Measurements from ENCODE around the gene SLC2A4.

The SLC2A4 gene

DNA sequence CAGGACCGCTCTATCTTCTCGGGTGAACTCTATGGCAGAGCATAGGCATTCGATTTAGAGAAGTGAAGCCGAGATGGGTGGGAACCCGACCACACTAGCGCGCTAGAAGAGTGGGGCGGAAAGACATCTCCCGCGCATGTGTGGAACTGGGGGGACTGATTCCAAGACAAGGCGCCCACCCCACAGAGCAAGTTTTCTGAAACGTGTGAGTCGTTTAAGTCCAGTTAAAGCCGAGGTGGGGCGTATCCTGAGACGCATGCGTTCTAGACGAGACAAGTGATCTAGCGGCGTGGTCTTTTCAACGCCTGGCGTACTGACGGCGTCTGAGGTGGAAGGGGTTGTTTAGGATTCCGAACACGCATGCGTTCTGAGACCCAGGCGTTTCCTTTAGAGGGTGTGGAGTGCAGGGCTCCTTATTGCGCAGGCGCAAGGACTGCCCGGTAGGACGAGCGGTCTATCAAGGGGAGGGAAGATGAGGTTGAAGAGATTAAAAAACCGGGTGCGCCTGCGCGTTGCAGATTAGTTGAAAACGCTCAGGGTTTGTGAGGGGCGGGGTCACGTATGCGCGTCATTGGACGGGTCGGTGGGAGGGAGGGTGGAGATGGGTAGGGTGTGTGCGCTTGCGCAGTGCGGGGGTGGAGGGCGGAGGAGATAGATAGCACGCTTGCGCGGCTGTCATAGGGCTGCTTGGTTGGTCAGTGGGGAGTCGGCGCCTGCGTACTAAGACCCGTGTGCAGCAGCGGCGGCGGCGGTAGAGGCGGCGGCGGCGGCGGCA, 25.6 kb downstream of the SLC2A4 start, which contains the start of gene EIF5A:
Gene EIF5A (plus strand): TSS at position 718 of the 775 bp plus-strand sequence. CDS start 2,008 bp downstream, outside the sequence.
- DNase-seq (ENCODE audit: low spot score), result peak; percentile 90

DNA sequence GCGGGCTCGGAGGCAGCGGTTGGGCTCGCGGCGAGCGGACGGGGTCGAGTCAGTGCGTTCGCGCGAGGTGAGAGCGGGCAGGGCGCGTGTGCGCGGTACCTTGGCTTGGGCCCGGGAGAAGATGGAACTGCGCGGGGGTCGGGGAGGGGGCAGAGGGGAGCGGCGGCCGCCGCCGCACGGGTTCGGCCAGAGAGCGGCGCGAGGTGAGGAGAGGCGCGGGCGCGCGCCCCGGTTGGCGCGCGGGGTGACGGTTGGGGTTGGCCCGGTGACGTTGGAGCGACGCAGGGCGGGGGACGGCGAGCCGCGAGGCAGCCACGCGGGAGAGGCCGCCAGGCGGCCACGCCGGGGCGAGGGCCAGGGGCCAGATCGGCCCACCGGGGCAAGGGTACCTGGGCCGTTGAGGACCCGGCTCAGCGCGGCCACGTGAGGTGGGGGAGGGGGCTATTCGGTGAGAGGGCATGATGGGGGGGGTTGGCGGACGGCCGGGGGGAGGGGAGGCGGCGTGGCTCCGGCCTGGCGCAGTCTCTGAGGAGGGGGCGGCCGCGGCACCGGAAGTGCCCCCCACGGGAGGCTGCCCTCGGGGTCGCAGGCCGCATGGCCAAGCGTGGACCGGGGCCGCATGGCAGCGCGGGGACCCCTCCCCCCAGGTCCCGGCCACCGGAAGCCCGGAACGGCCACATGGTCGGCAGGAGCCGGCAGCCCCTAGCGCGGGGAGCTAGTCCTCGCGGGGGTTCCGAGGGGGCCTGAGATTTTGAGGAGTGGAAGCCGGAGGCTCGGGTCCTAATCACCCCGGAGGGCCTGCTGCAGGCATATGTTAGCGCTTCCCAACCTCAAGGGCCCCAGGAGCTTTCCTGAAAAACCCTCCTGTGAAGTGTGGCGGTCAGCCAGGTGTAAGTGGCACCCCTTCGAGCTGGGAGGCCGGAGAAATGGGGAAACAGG, 26.4 kb downstream of the SLC2A4 start:
- peak; percentile 41 for DNase-seq (ENCODE audit: low spot score)

DNA sequence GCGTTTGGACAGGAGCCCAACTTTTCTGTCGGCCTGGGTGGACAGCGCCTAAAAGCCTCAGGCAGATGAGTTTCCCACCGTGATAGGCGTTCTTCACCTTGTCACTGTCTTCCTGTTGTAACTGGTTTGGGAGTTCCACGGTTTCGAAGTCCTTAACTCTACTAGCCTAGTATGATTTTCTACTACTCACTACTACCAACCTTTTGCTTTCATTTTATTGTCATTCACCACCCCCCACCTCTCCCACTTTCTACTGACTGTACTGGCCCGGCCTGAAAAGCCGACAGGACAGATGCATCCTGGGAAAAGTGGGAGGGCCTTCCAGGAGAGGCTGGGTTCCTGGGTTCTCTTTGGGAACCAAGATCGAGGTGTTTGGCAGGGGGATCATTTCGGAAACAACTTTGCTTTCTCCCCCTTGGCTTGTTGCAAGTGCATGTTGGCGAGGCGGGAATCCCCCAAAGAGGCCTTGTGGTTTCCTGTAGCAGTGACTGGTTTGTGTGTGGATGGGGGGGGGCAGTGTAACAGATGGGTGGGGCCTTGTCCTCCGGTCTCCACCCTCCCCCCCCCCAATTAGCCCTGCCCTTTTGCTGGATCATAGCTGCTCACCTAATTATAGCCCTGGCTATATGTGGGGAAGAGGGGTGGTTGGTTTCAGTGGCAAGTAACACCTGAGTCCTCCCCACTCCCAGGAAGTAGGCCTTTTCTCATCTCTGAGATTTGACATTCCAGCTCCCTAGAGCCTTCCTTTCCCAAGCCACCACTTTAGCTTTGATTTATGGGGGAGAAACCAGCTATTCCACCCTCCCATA, 27.3 kb downstream of the SLC2A4 start:
- DNase-seq (ENCODE audit: low spot score), result peak; percentile 54

DNA sequence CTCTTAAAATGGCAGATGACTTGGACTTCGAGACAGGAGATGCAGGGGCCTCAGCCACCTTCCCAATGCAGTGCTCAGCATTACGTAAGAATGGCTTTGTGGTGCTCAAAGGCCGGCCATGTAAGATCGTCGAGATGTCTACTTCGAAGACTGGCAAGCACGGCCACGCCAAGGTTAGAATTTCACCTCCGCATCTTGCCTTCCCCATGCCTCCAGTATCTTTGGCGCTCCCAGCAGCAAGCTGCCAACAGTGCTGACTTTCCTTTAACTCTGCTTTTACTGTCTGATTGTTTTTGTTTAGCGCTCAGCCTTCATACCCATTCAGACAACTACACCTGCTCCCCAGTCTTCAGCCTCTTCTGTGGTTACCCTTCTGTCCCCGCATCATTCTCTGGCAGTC, 28.1 kb downstream of the SLC2A4 start:
- no peak for DNase-seq (ENCODE audit: low spot score)

DNA sequence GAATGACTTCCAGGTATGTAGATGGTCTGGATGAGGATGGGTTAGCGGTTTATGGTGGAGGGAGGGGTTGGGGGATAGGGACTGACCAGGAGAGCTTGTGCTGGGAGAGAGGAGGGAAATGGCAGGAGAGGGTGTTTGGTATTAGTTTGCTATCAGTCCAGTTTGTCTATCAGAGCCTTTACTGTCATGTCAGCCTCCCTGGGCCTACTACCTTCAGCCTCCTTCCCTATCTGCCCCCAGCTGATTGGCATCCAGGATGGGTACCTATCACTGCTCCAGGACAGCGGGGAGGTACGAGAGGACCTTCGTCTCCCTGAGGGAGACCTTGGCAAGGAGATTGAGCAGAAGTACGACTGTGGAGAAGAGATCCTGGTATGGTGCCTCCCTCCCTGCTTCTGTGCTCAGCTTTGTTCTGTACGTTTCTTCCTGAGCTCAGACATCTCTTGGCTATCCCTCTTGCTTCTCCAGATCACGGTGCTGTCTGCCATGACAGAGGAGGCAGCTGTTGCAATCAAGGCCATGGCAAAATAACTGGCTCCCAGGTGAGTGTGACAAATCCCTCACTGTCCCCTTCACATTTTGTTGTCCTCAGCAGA, 29.7 kb downstream of the SLC2A4 start:
- no peak for DNase-seq (ENCODE audit: low spot score)

DNA sequence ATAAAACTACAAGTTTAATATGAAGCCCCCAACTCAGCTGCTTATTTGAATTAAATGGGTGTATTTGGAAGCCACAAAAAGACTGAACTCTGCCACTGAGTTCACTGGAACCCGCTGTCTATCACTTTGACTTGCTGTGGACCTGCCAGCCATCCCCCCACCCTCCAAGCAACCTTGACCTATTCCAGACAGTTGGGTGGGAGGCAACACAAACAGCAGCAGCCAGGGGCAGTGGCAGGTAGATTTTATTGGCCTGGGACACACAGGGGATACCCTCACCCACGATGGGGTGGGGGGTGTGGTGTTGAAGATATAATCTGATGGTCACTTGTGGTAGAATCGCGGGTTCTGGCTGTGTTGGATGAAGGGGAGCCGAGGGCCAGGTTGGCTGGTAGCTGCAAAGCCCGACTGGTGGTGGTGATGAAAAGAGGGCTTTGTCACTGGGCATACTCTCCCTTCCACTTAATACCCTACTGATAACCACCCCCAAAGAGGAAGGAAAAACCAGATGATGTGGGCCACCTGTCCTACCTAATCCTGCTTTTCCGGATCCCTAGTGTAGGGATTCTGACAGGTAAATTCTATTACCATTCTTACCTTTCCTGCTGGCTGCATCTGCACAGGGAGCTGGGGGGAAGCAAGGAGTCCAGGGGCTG, 31.0 kb downstream of the SLC2A4 start:
- DNase-seq (ENCODE audit: low spot score), result no peak

DNA sequence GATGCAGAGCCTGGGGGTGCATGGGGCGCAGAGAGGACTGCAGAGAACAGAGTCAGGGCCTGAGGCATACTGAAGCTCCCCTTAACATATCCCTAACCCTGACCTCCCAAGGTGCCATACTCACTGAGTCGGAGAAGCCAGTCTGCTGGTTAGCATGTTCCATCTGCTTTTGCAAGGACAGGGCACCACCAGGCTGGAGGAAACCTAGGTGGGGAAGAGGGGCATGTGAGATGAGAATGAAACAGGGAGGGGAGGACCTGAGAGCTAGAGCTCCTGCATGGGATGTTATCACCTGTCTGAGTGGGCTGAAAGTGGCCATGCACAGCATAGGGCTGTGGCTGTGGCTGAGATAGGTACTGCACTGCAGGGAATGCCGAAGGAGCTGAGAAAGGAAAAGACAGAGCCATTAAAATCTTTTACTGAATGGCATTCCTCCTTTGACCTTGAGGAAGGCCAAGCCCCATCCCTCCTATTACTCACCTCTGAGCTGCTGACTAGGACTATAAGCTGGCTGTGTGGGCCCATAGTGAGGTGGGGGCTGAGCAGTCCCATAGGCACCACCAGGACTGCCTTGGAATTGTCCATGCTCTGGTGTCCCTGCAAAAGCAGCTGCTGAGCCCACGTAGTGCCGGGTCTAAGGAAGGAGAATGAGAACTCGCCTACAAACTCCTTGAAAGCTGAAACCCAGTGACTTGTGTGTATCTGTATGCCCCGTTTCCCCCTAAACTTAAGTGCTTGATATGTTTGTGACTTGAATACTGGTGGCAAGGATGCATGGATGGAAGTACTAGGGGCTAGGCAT, 31.8 kb downstream of the SLC2A4 start:
- DNase-seq (ENCODE audit: low spot score), result no peak

DNA sequence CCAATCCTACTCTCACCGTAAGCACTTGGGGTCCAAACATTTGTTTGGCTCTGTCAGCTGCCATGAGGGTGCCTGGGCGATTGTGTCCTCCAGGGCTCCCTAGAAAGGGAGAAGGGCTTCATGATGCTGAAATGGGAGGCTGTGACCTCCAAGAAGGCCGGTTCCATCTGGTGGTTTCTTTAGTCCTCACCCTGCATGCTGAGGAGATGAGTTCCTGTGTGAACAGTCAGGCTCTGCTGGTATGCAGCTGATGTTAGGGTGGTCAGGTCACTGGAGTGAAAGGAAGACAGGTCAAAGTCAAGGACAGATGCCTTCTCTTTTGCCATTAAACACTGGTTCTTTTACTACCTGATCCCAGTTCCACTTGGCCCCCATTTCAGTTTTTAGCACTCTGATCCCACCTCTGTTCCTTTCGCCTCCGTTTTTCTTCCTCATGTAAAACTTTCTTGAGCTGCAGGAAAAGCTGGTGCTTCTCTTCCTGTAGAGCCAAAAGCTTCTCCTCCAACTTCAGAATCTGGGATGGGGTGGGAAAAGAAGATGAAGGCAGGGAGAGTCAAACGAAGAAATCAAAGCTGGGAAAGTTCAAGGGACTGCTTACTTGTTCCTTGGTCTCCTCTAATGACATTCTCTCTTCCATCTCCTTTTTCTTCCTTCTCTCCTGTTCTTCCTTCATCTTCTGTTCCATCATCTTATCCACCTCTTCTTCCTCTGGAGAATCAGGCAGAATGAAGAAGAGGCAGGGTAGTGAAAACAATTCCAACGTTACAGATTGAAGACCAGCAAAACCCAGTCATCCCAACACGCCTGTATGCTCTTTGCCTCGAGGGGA, 32.6 kb downstream of the SLC2A4 start:
- DNase-seq (ENCODE audit: low spot score), result no peak

DNA sequence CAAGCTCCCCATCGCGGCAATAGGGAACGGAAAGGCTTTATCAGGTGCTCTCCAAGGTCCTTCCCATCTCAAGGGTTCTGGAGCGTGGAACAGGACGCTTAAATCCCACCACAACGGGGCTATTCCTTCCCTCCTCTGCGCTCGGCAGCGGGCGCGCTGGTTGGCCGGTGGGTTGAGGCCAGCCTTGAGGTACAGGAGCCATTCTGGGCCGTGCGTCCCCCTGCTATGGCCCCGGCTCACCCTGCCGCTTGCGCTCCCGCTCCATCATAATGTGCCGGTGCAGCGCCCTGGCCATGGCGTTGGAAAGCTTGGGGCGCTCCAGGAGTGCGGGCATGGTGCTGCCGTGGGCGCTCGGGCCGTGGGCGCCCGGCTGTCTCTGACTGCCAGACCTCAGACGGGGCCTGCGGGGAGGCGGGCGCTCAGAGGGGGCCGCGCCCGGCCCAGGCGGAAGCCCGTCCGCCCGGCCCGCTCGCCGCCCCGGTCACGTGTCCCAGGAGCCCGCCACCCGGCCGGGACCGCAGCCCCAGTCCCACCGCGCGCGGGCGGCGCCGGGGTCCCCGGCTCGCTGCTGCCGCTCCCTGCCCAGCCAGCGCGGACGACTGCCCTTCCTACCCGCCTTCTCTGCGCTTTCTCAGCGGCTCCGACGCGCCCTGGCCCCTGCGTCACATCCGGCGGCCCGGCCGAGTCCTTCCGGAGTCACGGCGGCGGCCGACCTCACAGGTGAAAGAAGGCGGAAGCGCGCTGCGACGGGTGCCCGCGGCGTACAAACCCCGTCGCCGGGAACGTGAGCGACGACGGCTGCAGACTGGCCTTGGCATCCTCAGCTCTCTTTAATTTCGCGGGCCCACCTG, 33.4 kb downstream of the SLC2A4 start, which contains the start of gene GPS2:
Gene GPS2 (minus strand): TSS at position 642 of the 851 bp plus-strand sequence. CDS start 308 bp downstream, at position 334.
- peak; percentile 89 for DNase-seq (ENCODE audit: low spot score)

DNA sequence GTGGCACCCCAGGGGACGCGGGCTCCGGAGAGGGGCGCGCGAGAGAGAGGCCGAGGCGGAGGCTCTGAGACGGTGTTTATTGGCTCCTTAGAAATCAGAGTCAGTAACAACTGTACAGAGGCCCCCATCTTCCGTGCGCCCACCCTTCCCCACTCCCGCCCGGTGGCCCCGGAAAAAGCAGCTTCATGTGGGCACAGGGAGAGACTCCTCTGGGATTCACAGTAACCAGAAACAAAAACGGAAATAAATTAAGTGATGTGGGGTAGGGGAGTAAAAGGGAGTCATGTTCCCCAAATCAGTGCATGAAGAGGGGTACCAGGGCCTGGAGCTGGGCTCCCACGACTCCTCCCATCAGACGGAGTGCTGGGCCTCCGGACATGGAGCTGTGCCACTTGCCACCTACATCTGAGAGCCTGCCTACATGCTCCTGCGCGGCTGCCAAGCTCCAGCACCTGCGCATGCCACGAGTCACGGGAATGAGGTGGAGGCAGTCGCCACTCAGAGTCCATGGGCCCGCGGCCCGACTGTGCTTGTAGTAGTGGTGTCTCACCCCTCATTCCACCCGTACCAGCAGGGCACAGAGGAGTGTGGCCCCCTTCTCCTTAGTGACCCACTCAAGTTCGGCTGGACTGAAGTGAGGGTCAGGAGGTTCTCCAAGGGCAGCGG, 34.2 kb downstream of the SLC2A4 start:
- no peak for DNase-seq (ENCODE audit: low spot score)

DNA sequence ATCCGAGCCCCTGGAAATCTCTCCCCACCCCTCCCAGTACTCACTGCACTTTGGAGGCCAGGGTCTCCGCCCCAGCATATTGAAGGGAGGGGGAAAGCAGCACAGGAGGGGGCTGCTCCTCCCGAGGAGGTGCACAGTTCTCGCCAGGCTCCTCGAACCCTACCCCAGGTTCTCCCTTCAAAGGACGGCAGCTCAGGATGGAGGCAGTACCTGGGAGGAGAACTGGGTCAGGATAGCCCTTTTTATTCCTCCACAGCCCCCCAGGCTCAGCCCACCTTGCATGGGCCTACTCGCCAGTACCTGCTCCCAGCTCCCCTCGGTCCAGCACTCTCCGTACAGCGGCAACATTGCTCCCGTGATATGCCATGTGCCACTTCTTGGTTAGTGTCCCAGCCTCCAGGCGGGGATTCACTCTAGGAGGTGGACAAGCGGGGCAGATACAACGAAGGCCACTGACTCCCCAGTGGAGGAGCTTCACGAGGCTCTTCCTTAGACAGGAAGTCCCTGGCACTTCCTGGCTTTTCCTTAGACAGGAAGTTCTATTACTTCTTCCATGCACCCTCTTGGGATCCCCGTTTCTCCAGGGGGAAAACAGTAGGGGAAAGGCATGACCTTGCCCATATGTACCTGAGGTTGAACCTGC, 35.8 kb downstream of the SLC2A4 start:
- no peak for DNase-seq (ENCODE audit: low spot score)

DNA sequence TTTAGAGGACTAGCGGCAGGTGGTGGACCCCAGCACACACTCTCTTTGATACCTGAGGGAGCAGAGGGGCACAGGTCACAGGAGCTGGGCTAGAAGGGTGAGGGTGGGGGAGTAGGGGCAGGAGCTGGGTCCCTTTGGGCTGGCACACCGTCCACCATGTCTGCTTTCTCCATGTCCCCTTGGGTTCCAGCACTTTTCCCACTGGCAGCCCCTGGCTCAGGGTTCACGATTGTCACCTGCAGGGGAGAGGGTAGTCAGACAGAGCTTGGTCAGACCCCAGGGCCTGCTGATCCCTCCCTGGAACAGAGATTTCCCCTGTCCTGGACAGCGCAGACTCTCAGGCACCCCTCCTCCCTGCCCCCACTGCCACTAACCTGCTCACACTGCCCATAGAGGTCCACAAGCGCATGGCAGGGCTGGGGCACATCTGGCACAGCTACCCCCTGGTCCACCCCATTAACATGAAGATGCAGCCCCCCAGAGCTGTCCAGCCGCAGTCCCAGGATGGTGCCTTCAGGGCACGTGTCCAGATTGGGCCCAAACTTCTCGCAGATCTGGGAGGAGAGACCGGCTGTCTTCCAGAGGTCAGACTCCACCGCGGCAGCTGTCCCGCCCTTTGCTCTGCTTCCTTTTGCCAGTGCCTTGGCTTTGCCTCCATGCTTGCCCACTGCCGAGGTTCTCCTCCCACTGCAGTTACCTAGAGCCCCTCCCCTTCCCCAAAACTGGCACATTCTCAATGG, 36.8 kb downstream of the SLC2A4 start:
- DNase-seq (ENCODE audit: low spot score), result no peak

DNA sequence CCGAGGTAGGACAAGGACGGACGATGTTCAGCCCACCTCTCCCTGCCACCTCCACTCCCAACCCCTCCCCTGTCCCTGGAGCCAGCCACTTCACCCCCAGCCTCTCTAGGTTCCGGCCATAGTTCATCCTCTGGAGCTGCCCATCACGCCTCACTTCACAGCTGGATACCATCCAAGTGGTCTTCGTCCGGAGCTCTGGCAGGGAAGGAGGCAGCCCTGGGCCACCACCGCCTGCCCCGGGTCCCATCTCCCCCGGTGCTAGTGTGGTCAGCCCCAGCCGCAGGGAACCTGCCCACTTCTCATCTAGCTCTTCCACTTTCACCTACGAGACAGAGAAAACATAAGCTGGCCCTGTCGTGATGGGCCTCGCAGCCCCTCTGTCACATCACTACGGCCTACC, 39.9 kb downstream of the SLC2A4 start:
- no peak for DNase-seq (ENCODE audit: low spot score)

DNA sequence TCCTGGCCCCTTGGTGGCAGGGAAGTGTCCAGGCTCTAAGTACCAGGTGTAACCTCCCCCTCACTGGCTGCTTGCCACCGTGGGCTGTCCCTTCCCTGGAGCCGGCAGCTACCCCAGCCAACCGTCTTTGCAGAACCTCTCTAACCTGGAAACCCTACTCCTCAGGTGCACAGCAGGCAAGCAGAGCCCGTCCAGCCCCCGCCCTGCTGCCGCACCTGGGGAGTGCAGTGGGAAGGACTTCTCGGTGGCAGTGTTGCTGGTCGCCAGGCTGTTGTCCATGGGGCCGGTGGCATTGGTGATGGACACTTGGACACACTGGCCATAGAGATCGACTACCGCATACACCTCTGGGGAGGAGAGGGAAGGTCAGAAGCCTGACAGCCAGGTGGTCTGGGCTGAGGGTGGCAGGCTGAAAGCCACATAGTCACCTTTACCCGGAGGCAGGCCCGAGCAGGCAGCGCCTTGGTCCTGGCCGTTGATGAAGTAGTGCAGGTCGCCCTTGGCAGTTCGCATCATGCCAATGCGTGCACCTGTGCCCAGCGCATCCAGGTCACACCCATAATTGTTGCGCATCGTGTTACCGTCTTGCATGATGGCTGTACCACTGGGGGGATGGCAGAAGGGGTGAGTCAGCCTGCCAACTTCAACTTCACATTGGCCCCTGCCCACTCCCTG, 41.1 kb downstream of the SLC2A4 start:
- no peak for DNase-seq (ENCODE audit: low spot score)

DNA sequence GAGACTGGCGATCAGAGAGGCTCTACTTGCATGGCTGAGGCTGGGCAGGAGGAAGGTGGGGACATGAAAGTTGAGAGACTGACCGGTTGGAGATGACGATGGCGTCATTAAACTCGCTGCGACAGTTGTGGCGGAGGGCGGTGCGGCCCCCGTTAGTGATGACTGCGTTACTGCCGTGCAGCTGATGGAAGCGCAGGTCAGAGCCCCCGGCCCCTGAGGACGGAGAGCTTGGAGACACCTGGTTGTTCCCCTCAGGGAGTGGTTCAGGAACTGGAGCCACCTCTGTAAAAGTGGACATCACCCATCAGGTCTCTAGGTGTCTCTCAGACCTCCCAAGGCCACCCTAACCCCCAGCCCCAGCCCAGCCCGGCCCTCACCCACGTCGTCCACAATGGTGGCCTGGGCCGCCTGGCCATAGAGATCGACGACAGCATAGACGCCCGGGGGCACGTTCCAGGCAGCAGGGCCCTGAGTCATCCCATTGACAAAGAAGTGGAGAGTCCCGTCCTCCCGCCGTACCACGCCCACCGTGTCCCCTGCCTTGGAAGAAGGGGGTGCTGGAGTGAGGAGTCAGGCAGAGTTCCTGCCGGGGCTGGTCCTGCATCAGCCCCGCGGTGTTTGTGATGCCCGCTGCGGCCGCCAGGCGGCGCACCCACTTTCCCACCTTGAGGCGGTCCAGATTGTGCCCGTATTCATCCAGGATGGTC, 42.4 kb downstream of the SLC2A4 start:
- DNase-seq (ENCODE audit: low spot score), result peak; percentile 71
